Neural progenitor cell (in vitro differentiated cells): ENCODE measurements around the gene PKD2L2.

Experiments
- CTCF ChIP-seq: fragments of 200-600 bp; sonication (generic); IDR thresholded peaks from 2 replicates; pipeline ENCODE4 v1.5.1; 2017; ENCODE audit warnings: antibody characterized with exemption, mild to moderate bottlenecking
- EZH2 ChIP-seq: fragments of 200-600 bp; sonication (generic); IDR thresholded peaks from 2 replicates; pipeline ENCODE4 v1.6.1; 2017; ENCODE audit warnings: antibody characterized with exemption, mild to moderate bottlenecking, moderate library complexity
- EZH2phosphoT487 ChIP-seq: fragments of 200-600 bp; sonication (generic); IDR thresholded peaks from 2 replicates; pipeline ENCODE4 v1.6.1; 2017; ENCODE audit warnings: antibody characterized with exemption

DNA sequence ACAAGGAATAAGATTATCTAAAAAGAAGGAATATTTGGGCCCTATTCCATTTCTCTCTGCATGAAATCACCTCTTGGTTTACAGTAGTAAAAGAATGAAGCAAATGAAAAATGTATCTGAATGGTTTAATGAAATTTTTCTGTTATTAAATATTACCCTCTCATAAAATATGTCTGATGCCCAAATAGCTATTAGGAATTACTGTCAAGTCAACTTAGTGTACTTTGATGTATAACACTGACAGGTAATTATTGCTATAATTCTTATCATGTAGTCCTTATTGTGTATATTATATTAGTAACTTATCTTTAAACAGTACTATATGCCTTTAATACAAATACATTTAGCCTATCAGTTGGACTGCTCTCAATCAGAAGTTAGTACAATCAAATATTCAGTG is 13.2 kb upstream of the PKD2L2 start:
- no peak for TF ChIP-seq CTCF
- TF ChIP-seq EZH2 = no peak
- no peak for TF ChIP-seq EZH2phosphoT487
